Stimulated activated CD4-positive, alpha-beta T cell treated with anti-CD3 and anti-CD28 coated beads, Interleukin-15, amount 100 ng/mL, for 48 hours (primary cell): ENCODE results near the gene COP1.

Experiments used
- DNase-seq, 2 donors: peaks; one replicate each; pipeline ENCODE4 v3.0.0-alpha.2; 2020; ENCODE audit warnings: low read depth in 2 of 2

The COP1 gene

GRCh38 chr1:175895966-175896365, 311.1 kb downstream of the COP1 start:
- no peak for DNase-seq
